GM18498 (cell line): Measurements from ENCODE around the gene PEX6.
"Not testable (repeated sequence)": the region's sequence is repeated elsewhere in the genome, so short reads cannot be mapped to it uniquely, and the experiment has no call there.

Source experiments
- ATAC-seq: cut with Tn5 transposase; IDR thresholded peaks from one replicate; pipeline ENCODE4 v1.9.1; 2021; ENCODE audit warnings: mild to moderate bottlenecking, moderate library complexity; ENCODE audit not compliant: unreplicated experiment

PEX6 gene

DNA sequence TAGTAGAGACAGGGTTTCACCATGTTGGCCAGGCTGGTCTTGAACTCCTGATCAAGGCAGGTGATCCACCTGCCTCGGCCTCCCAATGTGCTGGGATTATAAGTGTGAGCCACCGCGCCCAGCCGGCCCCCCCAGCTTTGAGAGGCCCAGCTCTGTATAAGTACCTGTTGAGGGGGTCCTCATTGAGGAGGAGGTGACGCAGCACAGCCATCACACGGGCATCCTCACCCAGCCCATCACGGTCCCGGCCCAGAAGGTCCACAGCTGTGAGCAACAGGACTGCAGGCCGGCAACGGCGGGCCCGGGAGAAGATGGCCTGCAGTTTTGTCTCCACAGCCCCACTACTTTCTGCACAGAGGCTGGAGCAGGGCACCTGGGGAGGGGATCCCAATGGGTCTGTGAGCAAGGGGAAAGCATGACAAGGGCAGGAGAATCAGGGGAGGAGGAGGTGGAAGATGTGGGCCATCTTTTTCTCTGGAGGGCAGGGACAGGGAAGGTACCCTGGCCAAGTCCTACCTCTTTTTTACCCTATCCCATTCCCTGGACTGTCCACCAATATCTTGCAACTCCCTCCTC is 10.8 kb downstream of the PEX6 start:
- ATAC-seq, result no peak

- ATAC-seq, result no peak
Measured at GRCh38 chr6:42967228-42967627, 11.8 kb downstream of the PEX6 start.

DNA sequence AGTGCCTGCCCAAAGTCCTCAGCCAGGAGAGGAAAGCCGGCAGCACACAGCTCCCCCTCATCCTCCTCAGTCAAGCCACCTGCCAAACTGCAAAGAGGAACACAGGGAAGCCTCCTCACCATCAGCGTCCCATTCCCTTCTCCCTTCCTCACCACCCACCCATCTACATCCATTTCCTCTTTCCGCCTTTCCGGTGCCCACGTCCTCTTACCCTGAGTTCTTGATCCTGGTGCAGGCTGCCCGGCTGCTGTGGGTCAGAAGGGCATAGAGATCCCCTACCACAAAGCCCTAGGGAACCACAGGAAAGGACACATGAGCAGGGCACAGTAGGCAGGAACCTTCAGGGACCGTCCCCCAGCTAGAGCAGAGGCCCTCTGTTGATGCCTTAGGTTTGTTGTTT is 12.4 kb downstream of the PEX6 start:
- no peak for ATAC-seq

DNA sequence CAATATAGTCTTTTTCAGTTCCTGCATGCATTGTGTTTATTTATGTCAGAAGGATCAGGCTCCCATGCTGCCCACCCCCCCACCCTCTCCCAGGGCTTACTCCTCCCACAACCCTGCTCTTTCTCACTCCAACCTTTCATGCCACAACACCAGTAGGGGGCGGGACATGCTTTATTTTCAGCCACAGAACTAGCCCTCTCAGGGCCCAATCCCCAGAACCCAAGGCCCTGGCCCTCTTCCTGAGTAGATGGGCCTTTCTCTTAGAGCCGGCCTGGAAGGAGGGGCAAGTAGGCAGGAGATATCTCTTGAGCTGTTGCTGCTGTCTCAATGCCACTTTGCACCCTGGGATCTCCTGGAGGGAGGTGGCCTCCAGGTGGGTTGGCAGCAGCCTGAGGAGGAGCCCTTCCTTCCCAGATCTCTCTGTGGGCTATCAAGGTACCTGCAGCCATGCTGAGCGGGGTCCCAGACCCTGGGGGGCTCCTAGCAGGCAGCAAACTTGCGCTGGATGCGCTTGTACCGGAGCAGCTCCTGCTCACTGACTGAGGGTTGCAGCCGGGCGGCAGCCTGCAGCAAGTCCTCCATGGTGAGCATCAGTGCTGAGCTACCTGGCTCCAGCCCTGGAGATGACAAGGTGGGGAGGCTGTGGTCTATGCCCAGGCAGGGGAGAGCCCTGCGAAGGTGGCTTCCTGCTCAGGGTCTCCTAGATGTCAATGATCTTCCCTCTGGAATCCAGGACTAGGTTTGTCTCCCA is 15.0 kb downstream of the PEX6 start:
- no peak for ATAC-seq

DNA sequence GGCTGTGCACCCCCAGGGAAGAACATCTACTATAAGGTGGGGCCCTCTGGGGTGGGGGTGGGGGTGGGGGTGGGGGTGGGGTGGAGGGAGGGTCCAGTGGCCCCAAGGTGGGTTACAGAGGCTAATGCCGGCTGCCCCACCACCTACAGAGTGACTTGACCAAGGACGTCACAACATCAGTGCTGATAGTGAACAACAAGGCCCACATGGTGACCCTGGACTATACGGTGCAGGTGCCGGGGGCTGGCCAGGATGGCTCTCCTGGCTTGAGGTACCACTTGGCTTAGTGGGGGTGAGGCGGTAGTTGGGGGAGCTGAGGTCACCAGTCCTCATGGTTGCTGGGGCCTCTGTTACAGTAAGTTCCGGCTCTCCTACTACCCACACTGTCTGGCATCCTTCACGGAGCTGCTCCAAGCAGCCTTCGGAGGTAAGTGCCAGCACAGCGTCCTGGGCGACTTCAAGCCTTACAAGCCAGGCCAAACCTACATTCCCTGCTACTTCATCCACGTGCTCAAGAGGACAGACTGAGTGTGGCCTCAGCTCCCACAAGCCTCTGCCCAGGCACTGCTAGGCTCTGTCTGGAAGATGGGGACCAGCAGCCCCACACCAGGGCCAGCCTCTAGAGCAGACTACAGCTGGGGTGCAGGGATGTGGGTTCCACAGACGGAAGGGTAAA is 15.7 kb downstream of the PEX6 start:
- no peak for ATAC-seq

DNA sequence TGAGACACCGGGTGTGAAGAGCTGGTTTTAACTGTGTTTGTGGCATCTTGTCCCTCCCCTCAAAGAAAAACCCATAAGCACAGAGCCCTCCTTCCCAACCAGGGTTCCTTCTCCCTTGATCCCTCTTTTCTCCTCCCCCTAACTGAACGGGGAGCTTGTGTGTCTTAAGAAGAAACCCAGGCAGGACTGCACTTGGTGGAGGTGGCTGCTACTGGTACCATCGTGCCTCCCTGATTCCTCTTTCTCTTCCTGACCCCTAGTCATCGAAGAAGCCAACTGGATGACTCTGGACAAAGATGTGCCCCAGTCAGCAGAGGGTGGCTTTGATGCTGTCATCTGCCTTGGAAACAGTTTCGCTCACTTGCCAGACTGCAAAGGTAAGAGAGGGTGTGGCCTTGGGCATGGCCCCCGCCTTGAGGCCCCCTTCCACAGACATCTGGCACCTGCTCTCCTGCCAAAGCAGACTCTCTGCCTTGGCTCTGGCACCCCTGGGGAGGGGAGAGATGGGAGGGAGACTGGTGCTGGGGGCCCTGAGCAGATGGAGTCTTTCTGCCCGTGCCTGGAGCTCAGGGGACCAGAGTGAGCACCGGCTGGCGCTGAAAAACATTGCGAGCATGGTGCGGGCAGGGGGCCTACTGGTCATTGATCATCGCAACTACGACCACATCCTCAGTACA is 16.3 kb downstream of the PEX6 start:
- ATAC-seq, result no peak

- ATAC-seq, result no peak
Measured at GRCh38 chr6:42962096-42962495, 16.9 kb downstream of the PEX6 start.

DNA sequence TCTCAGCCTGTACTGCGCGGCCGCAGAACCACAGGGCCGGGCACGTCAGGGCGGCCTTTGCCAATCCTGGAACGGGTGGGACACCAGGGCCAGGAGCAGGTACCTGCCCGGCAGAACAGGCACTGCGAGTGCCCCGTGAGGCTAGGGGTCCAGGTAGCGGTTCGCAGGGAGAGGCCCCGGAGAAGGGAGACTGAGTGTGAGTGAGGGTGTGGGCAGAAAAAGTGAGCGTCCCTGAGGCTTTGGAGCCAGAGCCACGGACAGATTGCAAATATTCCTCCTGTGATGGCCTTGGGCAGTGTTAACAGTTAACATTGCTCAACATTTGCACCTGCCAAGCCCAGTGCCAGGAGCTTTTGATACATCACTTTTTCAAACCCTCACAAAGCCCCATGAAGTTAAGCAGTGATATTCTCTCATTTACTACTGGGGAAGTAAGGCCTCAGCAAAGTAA is 17.9 kb downstream of the PEX6 start:
- no peak for ATAC-seq

DNA sequence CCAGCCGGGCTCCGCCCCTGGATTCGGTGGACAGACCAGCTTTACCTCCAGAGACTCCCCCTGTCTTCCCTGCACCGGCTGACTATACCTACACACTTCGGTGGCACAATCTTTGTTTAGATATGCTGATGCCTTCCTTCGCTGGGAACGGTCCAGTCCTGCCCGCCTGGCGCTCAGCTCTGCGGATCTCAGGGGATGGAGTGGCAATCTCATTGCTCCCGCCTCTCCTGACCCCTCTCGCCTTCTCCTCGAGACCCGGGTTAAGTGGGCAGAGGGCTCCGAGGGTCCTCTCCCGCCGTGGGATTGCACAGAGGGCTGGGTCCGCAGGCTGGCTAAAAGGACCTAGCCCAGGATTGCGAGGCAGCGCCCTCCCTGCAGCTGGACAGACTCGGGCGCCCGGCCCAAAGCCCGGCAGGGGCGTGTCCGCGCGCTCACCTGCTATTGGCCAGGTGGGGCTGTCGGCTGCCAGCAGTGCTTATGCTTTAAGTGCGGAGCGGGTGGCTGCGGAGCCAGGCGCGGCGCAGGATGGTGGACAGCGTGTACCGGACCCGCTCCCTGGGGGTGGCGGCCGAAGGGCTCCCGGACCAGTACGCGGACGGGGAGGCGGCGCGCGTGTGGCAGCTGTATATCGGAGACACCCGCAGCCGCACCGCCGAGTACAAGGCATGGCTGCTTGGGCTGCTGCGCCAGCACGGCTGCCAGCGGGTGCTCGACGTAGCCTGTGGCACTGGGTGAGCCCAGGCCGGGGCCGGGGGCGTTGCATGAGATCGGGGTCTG is 18.6 kb downstream of the PEX6 start, which contains the start of gene GNMT:
TSS of gene GNMT (plus strand) at position 512 of the 777 bp plus-strand sequence. CDS start at position 526, 14 bp downstream.
- ATAC-seq, result no peak

GRCh38 chr6:42959917-42960242 is 19.1 kb downstream of the PEX6 start:
- no peak for ATAC-seq

- ATAC-seq, result no peak
Measured at GRCh38 chr6:42958125-42958524, 20.9 kb downstream of the PEX6 start.

DNA sequence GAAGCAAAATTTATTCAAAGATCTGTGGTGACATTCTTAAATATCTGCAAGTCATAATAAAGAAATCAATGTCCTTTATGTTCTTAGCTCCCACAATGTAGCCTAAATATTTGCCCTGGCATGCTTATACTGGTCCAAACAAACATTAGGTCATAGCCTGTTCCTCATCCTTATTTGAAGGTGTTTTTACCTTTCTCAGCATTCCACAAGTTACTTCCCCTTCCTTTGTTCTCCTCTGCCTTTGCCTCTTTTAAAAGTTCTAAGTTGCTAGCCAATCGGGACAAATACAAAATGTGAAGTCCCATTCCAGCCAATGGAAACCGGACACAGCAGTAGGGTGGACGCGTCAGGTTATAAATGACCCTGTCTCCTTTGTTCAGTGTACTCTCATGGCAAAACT is 24.6 kb downstream of the PEX6 start:
- ATAC-seq, result not testable (repeated sequence)

DNA sequence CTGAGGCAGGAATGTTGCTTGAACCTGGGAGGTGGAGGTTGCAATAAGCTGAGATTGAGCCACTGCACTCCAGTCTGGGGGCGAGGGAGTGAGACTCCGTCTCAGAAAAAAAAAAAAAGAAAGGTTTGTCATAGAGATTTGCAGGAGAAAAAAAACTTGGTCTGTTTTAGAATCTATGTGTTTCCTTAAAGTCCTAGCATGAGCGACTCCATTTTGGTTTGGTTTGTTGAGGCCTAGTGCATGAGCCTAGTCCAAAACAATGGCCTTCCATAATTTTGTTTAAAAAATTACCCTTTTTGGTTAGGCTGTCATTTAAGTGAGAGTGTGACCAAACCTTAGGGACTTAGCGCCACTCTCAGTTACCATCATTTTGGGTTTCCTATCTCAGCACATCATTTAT is 26.6 kb downstream of the PEX6 start:
- ATAC-seq, result no peak

GRCh38 chr6:42947950-42948349 is 31.0 kb downstream of the PEX6 start:
- ATAC-seq, result no peak

DNA sequence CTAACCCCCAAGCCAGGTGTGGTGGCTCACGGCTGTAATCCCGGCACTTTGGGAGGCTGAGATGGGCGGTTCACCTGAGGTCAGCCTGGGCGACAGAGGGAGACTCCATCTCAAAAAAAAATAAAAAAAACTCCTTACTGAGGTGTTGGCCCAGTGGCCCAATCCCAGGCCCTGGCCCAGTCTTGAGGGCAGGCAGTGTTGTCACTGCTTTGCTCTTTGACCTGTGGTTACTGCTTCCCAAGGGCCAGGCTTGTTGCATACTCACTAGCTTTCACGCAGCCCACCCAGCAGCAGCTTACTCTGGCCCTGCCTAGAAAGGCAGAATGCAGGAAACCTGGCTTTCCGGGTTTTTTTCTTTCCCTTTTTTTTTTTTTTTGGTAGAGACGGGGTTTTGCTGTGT is 36.5 kb downstream of the PEX6 start:
- no peak for ATAC-seq

DNA sequence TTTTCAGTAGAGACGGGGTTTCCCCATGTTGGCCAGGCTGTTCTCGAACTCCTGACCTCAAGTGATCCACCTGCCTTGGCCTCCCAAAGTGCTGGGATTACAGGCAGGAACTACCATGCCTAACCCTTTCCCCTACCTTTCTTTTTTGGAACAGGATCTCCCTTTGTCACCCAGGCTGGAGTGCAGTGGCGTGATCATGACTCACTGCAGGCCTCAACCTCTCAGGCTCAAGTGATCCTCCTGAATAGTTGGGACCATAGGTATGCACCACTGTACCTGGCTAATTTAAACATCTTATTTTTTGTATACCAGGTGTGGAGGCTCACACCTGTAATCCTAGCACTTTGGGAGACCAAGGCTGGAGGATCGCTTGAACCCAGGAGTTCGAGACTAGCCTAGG is 37.6 kb downstream of the PEX6 start:
- not testable (repeated sequence) for ATAC-seq

GRCh38 chr6:42940493-42941045 is 38.4 kb downstream of the PEX6 start:
- no peak for ATAC-seq

DNA sequence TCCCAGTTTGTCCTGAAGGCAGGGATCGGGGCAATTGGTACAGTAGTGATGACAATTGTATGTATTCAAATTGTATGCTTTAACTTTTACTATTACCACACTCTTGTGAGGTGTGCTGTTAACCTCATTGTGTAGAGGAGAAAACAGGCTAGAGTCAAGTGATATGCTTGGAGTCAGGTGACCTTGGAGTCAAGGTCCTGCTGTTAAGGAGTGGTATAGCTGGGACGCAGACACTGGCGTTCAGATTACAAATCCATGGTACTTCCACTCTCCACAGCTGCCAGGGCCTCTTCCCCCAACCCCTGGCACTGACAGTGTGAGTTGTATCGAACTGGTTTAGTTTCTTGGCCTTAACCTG is 39.2 kb downstream of the PEX6 start:
- ATAC-seq, result no peak

GRCh38 chr6:42938987-42939809 is 39.8 kb downstream of the PEX6 start:
- no peak for ATAC-seq

GRCh38 chr6:42938428-42938796 is 40.6 kb downstream of the PEX6 start:
- ATAC-seq, result no peak
